Endothelial cell (in vitro differentiated cells): Measurements from ENCODE around the gene PLD2. TPM values are rescaled to one million over a fixed set of nuclear protein-coding genes. Genes with fewer than 3 reads are reported as not detected.
A peak's percentile ranks its signal among the peaks of the same experiment; 100 is the strongest.
"Not testable (repeated sequence)": the region's sequence is repeated elsewhere in the genome, so short reads cannot be mapped to it uniquely, and the experiment has no call there.

Experiments
- DNase-seq: peaks from one replicate; pipeline ENCODE4 v3.0.0; 2021; ENCODE audit warnings: low spot score
- H3K27ac Mint-ChIP-seq: one replicate; pipeline ENCODE4 v1.8.0; 2021; ENCODE audit warnings: mixed read lengths, inconsistent platforms; ENCODE audit not compliant: unreplicated experiment
- H3K27me3 Mint-ChIP-seq: one replicate; pipeline ENCODE4 v1.8.0; 2021; ENCODE audit warnings: mild to moderate bottlenecking, moderate library complexity, mixed read lengths, inconsistent platforms; ENCODE audit not compliant: unreplicated experiment
- H3K36me3 Mint-ChIP-seq: one replicate; pipeline ENCODE4 v1.8.0; 2021; ENCODE audit warnings: mild to moderate bottlenecking, low read depth, mixed read lengths, inconsistent platforms; ENCODE audit not compliant: unreplicated experiment
- H3K4me1 Mint-ChIP-seq: one replicate; pipeline ENCODE4 v1.8.0; 2021; ENCODE audit warnings: mild to moderate bottlenecking, mixed read lengths, inconsistent platforms; ENCODE audit not compliant: unreplicated experiment
- H3K4me3 Mint-ChIP-seq: one replicate; pipeline ENCODE4 v1.8.0; 2021; ENCODE audit warnings: mild to moderate bottlenecking, mixed read lengths, inconsistent platforms; ENCODE audit not compliant: unreplicated experiment
- H3K9me3 Mint-ChIP-seq: one replicate; pipeline ENCODE4 v1.8.0; 2021; ENCODE audit warnings: mixed read lengths, inconsistent platforms; ENCODE audit not compliant: unreplicated experiment
- total RNA-seq: library from RNA; stranded (reverse); fragmentation: NEBNext Ultra II Directional; extraction: Animal tissue kit (Norgen Biotek cat#: 25700); gene quantifications from one replicate; pipeline ENCODE4 v1.2.1, GENCODE V29; 2021; ENCODE audit not compliant: unreplicated experiment
- TF ChIP-seq, protein P1 (sequence below): fragments of 200-600 bp; sonication (generic); IDR thresholded peaks from one replicate; pipeline ENCODE4 v1.5.0; 2021; ENCODE audit warnings: antibody characterized with exemption; ENCODE audit not compliant: unreplicated experiment

The PLD2 gene
- total RNA-seq, 1 donor from 2014 or later, result 86.5 TPM

- Mint-ChIP-seq H3K36me3 (peaks cover 17% of the 10 kb centered on the region), H3K9me3 (no peaks in the 10 kb centered on the region), H3K4me3 (peak overlapping the region; percentile 88), H3K4me1 (peaks cover 56% of the 10 kb centered on the region), H3K27ac (peak overlapping the region; percentile 85), H3K27me3 (peaks cover 11% of the 10 kb centered on the region)
- no peak for DNase-seq
- TF ChIP-seq, protein P1, sequence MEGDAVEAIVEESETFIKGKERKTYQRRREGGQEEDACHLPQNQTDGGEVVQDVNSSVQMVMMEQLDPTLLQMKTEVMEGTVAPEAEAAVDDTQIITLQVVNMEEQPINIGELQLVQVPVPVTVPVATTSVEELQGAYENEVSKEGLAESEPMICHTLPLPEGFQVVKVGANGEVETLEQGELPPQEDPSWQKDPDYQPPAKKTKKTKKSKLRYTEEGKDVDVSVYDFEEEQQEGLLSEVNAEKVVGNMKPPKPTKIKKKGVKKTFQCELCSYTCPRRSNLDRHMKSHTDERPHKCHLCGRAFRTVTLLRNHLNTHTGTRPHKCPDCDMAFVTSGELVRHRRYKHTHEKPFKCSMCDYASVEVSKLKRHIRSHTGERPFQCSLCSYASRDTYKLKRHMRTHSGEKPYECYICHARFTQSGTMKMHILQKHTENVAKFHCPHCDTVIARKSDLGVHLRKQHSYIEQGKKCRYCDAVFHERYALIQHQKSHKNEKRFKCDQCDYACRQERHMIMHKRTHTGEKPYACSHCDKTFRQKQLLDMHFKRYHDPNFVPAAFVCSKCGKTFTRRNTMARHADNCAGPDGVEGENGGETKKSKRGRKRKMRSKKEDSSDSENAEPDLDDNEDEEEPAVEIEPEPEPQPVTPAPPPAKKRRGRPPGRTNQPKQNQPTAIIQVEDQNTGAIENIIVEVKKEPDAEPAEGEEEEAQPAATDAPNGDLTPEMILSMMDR, result no peak
Measured at GRCh38 chr17:4860651-4861050, 53.7 kb downstream of the PLD2 start.

GRCh38 chr17:4861052-4861451 lies 54.1 kb downstream of the PLD2 start:
- Mint-ChIP-seq H3K27ac (no peak overlapping the region), H3K4me3 (peak overlapping the region; percentile 31)

GRCh38 chr17:4862720-4863119 lies 55.8 kb downstream of the PLD2 start:
- TF ChIP-seq, protein P1, result no peak
- Mint-ChIP-seq H3K27ac (no peak overlapping the region), H3K9me3 (no peaks in the 10 kb centered on the region), H3K4me1 (peaks cover 39% of the 10 kb centered on the region), H3K36me3 (peaks cover 11% of the 10 kb centered on the region), H3K4me3 (no peak overlapping the region), H3K27me3 (peaks cover 1% of the 10 kb centered on the region)
- DNase-seq, result no peak

More at GRCh38 chr17:4861052-4861451, 54.1 kb downstream of the PLD2 start:
- H3K36me3 Mint-ChIP-seq, result peaks cover 17% of the 10 kb centered on the region
- peaks cover 9% of the 10 kb centered on the region for H3K27me3 Mint-ChIP-seq
- DNase-seq, result no peak
- H3K9me3 Mint-ChIP-seq, result no peaks in the 10 kb centered on the region
- TF ChIP-seq, protein P1, result no peak
- H3K4me1 Mint-ChIP-seq, result peaks cover 54% of the 10 kb centered on the region

DNA sequence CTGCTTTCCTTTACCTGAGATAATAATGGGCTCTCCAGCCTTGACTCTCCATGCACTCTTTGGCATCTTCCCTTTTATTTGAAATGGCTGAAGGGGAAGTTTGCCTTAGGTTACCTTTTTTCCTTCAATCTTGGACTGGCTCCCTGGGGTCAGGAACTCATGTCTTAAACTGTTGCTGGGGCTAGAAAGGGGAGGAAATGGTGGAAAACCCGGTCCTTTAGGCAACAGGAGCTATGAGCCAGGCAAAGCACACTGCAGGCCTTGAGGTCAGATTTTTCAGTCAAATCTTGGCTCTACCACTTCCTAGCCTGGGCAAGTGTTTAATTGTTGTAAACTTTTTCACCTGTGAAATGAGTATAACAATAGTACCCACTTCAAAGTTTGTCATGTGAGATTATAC lies 56.4 kb downstream of the PLD2 start:
- Mint-ChIP-seq H3K27ac (no peak overlapping the region), H3K27me3 (no peaks in the 10 kb centered on the region), H3K4me1 (peaks cover 36% of the 10 kb centered on the region), H3K36me3 (peaks cover 10% of the 10 kb centered on the region), H3K9me3 (no peaks in the 10 kb centered on the region), H3K4me3 (no peak overlapping the region)
- TF ChIP-seq, protein P1, result no peak
- no peak for DNase-seq

DNA sequence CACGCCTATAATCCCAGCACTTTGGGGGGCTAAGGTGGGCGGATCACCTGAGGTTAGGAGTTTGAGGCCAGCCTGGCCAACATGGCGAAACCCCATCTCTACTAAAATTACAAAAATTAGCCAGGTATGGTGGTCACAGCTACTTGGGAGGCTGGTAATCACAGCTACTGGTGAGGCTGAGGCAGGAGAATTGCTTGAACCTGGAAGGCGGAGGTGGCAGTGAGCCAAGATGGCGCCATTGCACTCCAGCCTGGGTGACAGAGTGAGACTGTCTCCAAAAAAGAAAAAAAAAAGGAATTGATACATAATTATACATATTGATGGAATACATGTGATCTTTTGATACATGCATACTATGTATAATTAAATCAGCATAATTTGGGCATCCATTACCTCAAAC lies 60.6 kb downstream of the PLD2 start:
- DNase-seq, H3K4me3 Mint-ChIP-seq, H3K4me1 Mint-ChIP-seq, H3K27me3 Mint-ChIP-seq, H3K27ac Mint-ChIP-seq, H3K9me3 Mint-ChIP-seq: not testable (repeated sequence)
- H3K36me3 Mint-ChIP-seq, result peaks cover 11% of the 10 kb centered on the region

DNA sequence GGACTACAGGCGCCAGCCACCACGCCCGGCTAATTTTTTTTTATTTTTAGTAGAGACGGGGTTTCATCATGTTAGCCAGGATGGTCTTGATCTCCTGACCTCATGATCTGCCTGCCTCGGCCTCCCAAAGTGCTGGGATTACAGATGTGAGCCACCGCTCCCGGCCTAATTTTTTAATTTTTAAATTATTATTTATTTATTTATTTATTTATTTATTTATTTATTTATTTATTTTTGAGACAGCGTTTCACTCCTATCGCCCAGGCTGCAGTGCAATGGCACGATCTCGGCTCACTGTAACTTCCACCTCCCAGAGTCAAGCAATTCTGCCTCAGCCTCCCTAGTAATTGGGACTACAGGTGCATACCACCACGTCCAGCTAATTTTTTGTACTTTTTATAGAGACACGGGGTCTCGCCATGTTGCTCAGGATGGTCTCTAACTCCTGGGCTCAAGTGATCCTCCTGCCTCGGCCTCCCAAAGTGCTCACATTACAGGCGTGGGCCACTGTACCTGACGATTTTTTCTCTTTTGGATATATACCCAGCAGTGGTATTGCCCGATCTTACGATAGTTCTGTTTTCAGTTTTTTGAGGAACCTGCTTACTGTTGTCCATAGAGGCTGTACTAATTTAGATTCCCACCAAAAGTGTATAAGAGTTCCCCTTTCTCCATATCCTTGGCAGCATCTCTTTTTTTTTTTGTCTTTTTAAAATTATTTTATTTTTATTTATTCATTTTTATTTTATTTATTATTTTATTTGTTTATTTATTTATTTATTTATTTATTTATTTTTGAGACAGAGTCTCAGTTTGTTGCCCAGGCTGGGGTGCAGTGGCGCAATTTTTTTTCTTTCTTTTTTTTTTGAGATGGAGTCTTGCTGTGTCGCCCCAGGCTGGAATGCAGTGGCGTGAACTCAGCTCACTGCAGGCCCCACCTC lies 62.4 kb downstream of the PLD2 start:
- peaks cover 14% of the 10 kb centered on the region for H3K36me3 Mint-ChIP-seq
- not testable (repeated sequence) for H3K27me3 Mint-ChIP-seq, H3K4me3 Mint-ChIP-seq, H3K4me1 Mint-ChIP-seq, H3K9me3 Mint-ChIP-seq, H3K27ac Mint-ChIP-seq, DNase-seq
